RWPE2 (cell line): ENCODE data around the gene TMEM169.

Experiments used
- ATAC-seq: fragments of 200-7000 bp; cut with Tn5 transposase; 3 replicates; pipeline ENCODE4 v1.9.1; 2021; ENCODE audit warnings: low read depth
- DNase-seq: peaks from one replicate; pipeline ENCODE4 v3.0.0-alpha.2; 2020; ENCODE audit warnings: low spot score
- H3K27ac ChIP-seq: fragments of 450-650 bp; 2 replicates; pipeline ENCODE4 v1.5.1; 2017; ENCODE audit warnings: mild to moderate bottlenecking; ENCODE audit not compliant: poor library complexity, severe bottlenecking
- H3K27me3 ChIP-seq: fragments of 250-450 bp; sonication (Bioruptor Pico); 2 replicates; pipeline ENCODE4 v1.5.1; 2021; ENCODE audit warnings: mild to moderate bottlenecking, moderate library complexity; ENCODE audit not compliant: insufficient read depth, poor library complexity, severe bottlenecking
- H3K36me3 ChIP-seq: fragments of 250-450 bp; sonication (Bioruptor Pico); 2 replicates; pipeline ENCODE4 v1.5.1; 2020; ENCODE audit warnings: low read depth, mild to moderate bottlenecking, moderate library complexity
- H3K4me1 ChIP-seq: fragments of 250-450 bp; sonication (Bioruptor Pico); 2 replicates; pipeline ENCODE4 v1.5.1; 2021; ENCODE audit warnings: mild to moderate bottlenecking, moderate library complexity; ENCODE audit not compliant: insufficient read depth, poor library complexity, severe bottlenecking
- H3K4me3 ChIP-seq: fragments of 250-450 bp; sonication (Bioruptor Pico); 2 replicates; pipeline ENCODE4 v1.5.1; 2021; ENCODE audit warnings: mild to moderate bottlenecking, moderate library complexity; ENCODE audit not compliant: severe bottlenecking
- H3K9me3 ChIP-seq: fragments of 250-450 bp; sonication (Bioruptor Pico); 2 replicates; pipeline ENCODE4 v1.5.1; 2021; ENCODE audit warnings: mild to moderate bottlenecking, moderate library complexity; ENCODE audit not compliant: severe bottlenecking
- TF ChIP-seq, protein P1 (sequence below): fragments of 450-650 bp; IDR thresholded peaks from one replicate; pipeline ENCODE4 v1.5.1; 2017; ENCODE audit warnings: mild to moderate bottlenecking, moderate library complexity; ENCODE audit not compliant: poor library complexity, severe bottlenecking

TMEM169 gene

GRCh38 chr2:216081012-216081411, 707 bp upstream of the TMEM169 start:
- Histone ChIP-seq H3K9me3 (no peaks in the 10 kb centered on the region), H3K27ac (no peak overlapping the region), H3K36me3 (no peaks in the 10 kb centered on the region), H3K4me1 (no peaks in the 10 kb centered on the region), H3K27me3 (no peaks in the 10 kb centered on the region), H3K4me3 (peak overlapping the region; percentile 49)
- TF ChIP-seq, protein P1, sequence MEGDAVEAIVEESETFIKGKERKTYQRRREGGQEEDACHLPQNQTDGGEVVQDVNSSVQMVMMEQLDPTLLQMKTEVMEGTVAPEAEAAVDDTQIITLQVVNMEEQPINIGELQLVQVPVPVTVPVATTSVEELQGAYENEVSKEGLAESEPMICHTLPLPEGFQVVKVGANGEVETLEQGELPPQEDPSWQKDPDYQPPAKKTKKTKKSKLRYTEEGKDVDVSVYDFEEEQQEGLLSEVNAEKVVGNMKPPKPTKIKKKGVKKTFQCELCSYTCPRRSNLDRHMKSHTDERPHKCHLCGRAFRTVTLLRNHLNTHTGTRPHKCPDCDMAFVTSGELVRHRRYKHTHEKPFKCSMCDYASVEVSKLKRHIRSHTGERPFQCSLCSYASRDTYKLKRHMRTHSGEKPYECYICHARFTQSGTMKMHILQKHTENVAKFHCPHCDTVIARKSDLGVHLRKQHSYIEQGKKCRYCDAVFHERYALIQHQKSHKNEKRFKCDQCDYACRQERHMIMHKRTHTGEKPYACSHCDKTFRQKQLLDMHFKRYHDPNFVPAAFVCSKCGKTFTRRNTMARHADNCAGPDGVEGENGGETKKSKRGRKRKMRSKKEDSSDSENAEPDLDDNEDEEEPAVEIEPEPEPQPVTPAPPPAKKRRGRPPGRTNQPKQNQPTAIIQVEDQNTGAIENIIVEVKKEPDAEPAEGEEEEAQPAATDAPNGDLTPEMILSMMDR = no peak
- ATAC-seq (peak; percentile 13; the same call in 2 of the 3 replicates), DNase-seq (no peak)

DNA sequence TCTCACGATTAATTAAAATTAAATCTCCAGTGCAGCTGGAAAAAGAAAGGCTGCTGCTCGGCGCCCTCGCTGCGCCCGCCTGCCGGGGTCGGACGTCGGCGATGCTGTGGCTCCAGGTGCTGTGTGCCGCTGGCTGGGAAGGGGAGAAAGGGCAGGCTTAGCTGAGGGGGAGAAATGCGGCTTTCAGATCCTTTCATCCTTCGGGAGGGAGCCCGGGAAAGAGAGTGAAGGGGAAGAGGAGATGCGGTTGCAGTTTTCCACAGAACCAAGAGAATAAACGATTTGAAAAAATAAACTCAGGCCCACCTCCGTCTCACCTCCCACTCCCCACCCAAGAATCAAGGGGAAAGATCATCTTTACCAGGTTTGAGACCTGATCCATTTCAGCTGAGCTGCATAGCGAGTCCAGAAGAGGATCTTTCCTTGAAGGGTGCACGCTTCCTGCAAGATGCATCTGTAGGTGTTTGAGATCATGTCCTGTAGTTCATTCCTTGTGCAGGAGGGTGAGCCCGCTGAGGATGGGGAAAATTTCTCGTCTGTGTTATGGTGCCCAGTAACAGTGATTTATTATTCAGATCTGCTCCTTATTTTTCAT, 495 bp downstream of the TMEM169 start:
- TF ChIP-seq, protein P1 = no peak
- no peak overlapping the region for H3K27ac ChIP-seq
- ATAC-seq = no peak

GRCh38 chr2:216082805-216083204, 1.1 kb downstream of the TMEM169 start:
- Histone ChIP-seq H3K9me3 (no peaks in the 10 kb centered on the region), H3K4me1 (no peaks in the 10 kb centered on the region), H3K4me3 (no peak overlapping the region), H3K36me3 (no peaks in the 10 kb centered on the region), H3K27me3 (no peaks in the 10 kb centered on the region), H3K27ac (no peak overlapping the region)
- ATAC-seq = no peak
- TF ChIP-seq, protein P1 = no peak
- DNase-seq = no peak

More for the DNA sequence above, 495 bp downstream of the TMEM169 start:
- Histone ChIP-seq H3K9me3 (no peaks in the 10 kb centered on the region), H3K36me3 (no peaks in the 10 kb centered on the region), H3K4me1 (no peaks in the 10 kb centered on the region), H3K27me3 (no peaks in the 10 kb centered on the region), H3K4me3 (peak overlapping the region; percentile 49)
- DNase-seq = no peak

GRCh38 chr2:216083464-216084281, 2.0 kb downstream of the TMEM169 start:
- no peak overlapping the region for H3K27ac ChIP-seq
- H3K4me1 ChIP-seq = no peaks in the 10 kb centered on the region
- DNase-seq = no peak
- ATAC-seq = no peak
- no peaks in the 10 kb centered on the region for H3K36me3 ChIP-seq
- no peaks in the 10 kb centered on the region for H3K27me3 ChIP-seq
- TF ChIP-seq, protein P1 = no peak
- H3K9me3 ChIP-seq = no peaks in the 10 kb centered on the region
- no peak overlapping the region for H3K4me3 ChIP-seq

DNA sequence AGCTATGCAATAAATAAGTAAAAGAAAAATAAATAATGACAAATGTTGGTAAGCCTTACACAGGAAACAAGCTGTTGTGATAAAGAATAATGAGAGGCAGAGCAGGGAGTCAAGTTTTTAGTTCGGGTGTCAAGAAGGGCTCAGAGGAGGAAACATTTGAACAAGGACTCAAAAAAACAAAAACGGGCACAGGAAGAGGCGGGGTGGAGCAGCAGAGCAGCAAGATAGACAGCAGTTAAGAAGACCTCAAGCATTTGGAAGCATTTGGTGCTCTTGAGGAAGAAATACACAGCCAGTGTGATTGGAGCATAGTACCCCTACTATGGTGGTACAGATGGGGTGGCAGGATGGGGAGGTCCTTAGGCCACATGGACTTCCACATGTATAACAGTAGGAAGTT, 2.8 kb downstream of the TMEM169 start:
- Histone ChIP-seq H3K4me1 (no peaks in the 10 kb centered on the region), H3K27me3 (no peaks in the 10 kb centered on the region), H3K4me3 (no peak overlapping the region), H3K27ac (no peak overlapping the region), H3K36me3 (no peaks in the 10 kb centered on the region), H3K9me3 (no peaks in the 10 kb centered on the region)
- ATAC-seq (no peak), DNase-seq (no peak)
- TF ChIP-seq, protein P1 = no peak
